C1 segment of cervical spinal cord (tissue), 14 donors: ENCODE results near the gene CAMSAP3.
"Not testable (repeated sequence)": the region's sequence is repeated elsewhere in the genome, so short reads cannot be mapped to it uniquely, and the experiment has no call there.

Experiments
- DNase-seq, 14 donors: peaks; one replicate each; lab custom pipeline; 2025; lab: John Stamatoyannopoulos, UW

Gene CAMSAP3

DNA sequence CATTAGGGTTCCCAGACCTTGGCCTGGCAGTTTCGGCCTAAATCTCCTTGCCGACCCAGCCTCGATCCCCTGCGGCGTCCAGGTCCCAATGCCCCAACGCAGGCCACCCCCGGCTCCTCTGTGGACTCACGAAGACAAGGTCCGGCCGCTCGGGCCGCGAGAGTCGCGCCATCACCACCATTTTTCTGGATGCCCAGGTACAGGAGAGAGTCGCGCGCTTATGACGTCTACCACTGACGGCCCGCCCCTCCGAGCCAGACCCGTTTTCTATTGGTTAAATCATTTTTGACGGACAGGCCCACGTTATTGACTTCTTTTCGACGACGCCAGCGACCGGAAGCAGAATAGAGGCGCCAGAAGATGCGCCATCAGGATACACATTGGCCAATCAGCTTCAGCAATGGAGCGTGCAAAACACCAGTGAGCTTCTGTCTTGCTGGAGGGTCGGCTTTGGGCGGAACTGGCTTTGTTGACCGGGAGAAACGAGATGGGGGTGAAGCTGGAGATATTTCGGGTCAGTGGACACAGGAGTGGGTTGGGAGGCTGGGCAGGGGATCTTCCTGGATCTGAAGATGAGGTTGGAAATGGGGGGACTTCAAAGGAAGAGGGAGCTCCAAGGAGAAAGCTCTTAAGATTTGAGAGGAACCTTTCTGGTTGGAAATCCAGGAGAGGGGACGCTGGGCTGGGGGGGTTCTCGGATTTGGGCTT is 33.8 kb downstream of the CAMSAP3 start, which contains the start of the genes PET100 and XAB2:
Gene PET100 (plus strand): TSS at position 447 of the 708 bp plus-strand sequence. CDS start 41 bp downstream, at position 488.
Gene XAB2 (minus strand): TSS at position 199 of the 708 bp plus-strand sequence. CDS start 18 bp downstream, at position 181.
- peak; percentile 72 to 98 (median 95) for DNase-seq

DNA sequence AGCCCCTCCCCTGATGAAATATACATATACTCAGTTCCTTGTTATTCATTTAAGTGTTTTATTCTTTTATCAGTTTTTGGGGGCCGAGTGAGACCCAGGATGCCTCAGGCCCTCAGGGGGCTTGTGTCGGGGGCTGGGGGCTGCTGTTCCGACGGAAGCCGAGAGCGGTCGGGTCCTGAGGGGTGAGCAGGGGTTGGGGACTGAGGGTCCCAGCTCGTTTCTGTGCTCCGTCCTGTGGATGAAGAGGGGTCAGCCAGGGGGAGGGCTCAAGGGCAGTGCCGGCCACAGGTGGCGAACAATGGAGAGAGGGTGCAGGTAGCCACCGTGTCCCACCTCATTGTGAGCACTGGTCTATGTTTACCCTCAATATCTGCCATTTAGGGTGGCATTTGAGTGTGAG is 35.9 kb downstream of the CAMSAP3 start:
- DNase-seq = no peak

DNA sequence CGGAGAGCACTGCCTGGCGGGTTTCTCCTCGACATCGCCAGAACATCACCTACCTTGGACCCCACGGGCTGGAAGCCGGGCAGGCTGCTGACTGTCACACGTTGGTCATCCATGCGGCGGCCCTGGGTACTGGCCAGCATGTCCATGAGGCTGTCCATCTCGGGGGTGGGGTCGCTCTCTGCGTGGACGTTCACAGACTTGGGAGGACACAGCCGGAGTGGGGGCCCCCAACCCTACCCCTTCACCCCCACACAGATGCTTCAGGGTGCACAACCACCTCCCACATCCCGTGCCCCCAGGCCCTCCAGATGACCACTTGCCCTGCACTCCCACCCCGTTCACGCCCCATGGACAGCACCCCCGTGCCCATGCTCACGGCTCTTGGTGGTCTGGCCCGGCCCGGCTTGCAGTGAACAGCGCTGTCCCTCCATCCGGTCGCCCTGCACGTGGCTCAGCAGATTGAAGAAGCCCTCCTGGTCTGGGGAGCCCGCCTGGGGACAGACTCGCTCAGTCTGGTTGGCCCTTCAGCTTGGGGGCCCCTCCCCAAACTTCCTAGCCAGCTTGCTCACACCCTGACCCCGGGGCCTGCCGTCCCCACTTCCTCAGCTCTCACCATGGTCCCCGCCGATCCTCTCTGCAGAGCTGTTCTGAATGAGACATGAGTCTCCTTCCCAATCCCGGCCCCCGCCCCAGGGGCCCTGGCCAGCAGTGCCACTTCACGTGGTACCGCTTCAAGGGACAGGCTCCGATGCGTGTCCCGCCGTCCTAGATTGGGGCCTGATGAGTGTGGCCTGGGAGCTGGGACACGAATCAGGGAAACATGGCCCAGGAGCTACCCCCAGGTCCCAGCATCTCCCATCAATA is 36.9 kb downstream of the CAMSAP3 start:
- no peak for DNase-seq

DNA sequence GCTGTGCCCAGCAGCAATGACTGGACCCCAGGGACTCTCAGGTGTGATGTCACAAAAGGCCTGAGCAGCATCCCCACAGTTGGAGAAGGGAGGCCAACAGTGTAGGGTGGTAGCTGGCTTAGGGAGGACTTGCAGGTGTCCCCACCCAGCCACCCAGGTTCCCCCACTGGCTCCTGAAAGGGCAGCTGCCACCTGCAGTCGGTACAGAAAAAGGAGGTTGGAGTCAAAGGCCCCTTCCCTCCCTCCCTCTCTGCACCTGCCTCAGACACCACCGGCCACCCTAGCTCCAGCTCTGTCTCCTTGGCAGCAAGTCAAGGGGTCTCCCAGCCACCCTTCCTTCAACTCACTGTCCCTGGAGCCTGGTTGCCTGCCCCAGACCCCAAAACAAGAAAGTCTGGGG is 38.0 kb downstream of the CAMSAP3 start, which contains the start of gene PCP2:
Gene PCP2 (minus strand): TSS at position 22 of the 400 bp plus-strand sequence. CDS start 262 bp downstream, outside the sequence.
- no peak for DNase-seq

DNA sequence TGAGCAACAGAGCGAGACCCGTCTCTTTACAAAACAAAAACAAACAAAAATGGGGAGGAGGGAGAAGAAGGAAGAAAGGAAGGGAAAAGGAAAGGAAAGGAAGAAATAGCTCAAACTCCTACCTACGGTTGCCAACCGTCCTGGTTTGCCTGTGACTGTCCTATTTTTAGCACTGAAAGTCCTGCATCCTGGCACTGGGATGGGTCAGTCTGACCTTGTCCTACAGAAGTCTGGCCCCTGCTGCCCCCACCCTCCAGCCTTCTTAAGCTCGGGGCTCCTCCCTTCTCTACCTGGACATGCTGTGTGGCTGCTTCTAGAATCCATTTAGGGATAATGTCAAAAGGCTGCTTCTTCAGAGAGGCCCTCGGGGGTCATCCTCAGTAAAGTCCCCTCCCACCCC is 40.0 kb downstream of the CAMSAP3 start:
- no peak for DNase-seq

DNA sequence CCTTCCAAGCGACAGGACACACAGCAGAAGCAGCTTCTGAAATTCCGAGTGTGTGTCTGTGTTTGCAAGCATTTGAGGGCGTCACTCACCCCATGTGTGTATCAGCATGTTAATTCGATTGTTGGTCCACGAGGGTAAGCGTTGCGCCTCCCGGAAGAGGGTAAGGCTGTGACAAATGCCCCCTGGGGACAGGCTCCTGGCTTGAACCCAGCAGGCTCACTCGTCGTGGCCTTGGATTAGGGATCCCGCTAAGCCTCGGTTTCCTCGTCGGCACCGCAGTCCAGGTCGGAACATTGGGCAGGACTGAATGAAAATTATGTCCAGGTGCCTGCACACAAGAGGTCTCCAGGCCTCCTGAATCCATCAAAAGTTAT is 40.6 kb downstream of the CAMSAP3 start:
- no peak for DNase-seq

DNA sequence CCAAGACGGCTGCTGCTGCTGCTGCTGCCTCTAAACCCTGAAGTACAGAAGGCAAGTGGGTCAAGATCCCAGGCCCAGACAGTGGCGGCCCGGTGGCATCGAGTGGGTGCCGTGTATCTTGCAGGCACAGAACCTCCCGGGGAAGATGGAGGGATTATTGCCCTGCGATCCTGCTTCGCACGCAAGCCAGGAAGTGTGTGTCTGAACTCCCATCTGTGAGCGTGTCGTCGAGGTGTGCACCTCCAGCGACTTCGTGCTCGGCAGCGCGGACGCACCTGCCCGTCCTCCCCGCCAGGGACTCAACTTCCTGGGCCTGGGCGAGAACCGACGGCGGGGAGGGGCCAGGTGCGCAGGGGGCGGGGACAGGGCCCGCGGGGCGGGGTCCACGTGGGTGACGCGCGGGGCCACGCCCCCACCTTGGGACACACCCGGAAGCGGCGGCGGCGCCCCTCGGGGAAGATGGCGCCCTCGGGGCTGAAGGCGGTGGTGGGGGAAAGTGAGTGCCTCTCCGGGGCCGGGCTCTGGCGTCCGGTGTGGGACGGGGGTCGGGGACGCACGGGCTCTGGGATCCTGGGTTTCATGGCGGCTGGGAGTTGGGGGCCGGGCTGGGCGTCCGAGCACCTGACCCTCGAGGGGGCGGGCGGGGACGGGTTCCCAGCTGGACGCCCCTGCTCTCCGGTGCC is 41.2 kb downstream of the CAMSAP3 start, which contains the start of gene STXBP2:
Gene STXBP2 (plus strand): TSS at position 420 of the 683 bp plus-strand sequence. CDS start 40 bp downstream, at position 460.
- peak in 5 of 14 donors; percentile 9 to 22 (median 13) for DNase-seq

DNA sequence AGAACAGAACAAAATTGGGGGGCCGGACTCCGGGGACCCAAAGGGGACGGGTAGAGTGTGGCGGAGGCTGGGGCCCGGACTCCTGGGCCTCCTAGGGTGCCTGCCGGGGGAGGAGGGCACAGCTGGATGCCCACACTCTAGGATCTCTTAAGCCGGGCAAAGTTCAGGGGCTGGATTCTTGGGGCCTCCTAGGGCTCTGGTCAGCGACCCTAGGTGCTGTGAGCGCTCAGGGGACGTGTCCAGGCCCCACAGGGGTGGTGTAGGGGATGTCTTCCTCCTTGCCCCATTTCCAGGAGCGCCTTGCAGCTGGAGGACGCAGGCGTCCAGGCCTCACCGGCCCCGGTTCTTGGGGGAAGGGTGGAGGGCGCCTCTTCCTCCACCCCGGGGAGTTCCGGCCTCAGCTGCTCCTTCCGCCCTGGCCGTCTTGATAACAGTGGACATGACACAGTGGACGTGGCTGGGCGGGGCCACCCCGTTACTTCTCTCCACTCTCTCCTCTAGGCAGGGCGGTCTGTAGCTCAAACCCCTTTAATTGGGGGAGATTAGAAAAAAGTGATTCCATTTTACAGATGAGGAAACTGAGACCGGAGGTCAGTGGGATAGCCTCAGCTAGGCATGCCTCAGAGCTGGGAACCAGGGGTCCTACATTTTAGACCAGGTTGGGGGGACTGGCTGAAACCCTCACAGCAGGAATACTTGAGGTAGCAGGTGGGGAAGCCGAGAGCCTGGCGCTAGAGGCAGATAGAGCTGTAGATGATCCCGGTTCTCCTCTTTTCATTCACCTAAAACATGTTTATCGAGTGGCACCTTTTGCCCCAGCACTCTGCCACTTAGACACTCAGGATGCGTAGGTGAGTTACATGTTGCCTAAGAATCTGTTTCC is 42.0 kb downstream of the CAMSAP3 start:
- DNase-seq = peak in 1 of 14 donors; percentile 13

DNA sequence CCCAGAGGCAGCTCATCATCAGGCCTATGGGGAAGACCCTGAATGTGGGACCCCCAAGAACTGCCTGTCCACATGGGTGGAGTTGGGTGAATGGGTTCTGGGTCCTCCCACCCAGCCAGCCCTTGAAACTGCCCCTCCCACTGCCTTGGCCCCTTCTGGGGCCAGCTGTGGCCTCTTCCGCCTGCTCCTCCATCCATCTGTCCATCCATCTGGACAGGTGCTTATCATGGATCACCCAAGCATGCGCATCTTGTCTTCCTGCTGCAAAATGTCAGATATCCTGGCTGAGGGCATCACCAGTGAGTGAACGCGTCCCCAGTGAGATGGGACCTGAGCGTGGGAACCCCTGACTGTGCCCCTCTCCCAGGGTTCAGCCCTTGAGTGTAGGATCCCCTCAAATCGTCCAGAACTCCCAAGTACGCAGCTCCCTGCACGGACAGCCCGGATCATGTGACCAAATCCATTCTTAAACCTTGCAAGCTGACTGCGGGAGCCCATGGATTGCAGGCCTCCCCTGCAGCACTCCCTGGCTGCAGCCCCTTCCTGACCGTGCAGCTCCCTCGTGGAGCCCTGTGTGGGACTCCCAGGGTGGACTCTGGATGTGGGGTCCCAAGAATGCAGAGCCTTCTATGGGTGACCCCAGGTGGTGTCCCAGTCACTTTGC is 43.3 kb downstream of the CAMSAP3 start:
- DNase-seq = no peak

DNA sequence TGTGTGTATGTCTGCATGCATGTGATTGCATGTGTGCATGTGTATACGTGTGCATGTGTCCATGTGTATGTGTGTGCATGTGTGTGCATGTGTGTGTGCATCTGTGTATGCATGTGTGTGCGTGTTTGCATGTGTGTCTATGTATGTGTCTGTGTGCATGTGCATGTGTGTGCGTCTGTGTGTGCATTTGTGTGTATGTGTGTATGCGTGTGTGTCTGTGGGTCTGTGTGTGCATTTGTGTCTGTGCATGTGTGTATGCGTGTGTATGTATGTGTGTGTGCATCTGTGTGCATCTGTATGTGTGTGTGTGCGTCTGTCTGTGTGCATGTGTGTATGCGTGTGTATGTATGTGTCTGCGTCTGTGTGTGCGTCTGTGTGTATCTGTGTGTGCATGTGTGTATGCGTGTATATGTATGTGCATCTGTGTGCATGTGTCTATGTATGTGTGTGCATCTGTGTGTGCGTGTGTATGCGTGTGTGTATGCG is 44.2 kb downstream of the CAMSAP3 start:
- no peak for DNase-seq

DNA sequence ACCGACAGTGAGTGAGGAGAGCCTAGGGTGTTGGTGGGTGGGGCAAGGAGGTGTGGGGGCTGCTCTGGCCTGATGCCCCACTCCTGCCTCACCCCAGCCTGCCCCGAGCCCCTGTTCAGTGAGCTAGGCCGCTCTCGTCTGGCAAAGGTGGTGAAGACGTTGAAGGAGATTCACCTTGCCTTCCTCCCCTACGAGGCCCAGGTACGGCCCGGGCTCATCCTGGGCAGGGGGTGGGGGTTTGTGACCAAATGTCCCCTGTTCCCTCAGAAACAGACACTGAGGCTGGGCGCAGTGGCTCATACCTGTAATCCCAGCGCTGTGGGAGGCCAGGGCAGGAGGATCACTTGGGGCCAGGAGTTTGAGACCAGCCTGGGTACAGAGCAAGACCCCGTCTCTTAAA is 45.1 kb downstream of the CAMSAP3 start:
- no peak for DNase-seq

DNA sequence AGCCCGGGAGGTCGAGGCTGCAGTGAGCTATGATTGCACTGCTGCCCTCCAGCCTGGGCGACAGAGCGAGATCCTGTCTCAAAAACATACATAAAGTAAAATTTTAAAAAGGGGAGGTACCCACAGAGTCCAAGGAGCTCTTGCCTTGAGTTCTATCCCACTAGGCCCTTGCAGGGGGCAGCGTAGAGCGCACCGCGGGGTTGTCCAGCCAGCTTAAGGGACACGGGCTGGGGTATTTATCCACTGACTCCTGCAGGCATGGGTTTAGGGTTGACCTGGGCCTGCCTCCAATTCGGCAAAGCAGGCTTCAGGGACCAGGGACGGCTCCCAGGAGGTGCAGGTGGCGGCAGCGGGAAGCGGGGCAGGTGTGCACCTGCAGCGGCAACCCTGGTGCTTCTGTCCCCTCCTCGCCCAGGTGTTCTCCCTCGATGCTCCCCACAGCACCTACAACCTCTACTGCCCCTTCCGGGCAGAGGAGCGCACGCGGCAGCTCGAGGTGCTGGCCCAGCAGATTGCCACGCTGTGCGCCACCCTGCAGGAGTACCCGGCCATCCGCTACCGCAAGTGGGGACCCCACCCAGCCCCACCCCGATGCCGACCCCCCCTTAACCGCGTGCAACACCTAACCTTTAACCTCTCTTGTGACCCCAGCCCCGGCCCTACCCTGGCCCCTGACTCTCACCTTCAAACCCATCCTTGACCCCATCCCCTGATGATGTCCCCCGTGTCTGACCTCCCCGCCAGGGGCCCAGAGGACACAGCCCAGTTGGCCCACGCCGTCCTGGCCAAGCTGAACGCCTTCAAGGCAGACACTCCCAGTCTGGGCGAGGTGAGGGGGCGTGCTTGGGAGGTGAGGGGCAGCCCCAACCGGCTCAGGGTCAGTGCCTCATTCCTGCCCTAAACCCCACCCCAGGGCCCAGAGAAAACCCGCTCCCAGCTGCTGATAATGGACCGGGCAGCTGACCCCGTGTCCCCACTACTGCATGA is 45.9 kb downstream of the CAMSAP3 start:
- no peak for DNase-seq

DNA sequence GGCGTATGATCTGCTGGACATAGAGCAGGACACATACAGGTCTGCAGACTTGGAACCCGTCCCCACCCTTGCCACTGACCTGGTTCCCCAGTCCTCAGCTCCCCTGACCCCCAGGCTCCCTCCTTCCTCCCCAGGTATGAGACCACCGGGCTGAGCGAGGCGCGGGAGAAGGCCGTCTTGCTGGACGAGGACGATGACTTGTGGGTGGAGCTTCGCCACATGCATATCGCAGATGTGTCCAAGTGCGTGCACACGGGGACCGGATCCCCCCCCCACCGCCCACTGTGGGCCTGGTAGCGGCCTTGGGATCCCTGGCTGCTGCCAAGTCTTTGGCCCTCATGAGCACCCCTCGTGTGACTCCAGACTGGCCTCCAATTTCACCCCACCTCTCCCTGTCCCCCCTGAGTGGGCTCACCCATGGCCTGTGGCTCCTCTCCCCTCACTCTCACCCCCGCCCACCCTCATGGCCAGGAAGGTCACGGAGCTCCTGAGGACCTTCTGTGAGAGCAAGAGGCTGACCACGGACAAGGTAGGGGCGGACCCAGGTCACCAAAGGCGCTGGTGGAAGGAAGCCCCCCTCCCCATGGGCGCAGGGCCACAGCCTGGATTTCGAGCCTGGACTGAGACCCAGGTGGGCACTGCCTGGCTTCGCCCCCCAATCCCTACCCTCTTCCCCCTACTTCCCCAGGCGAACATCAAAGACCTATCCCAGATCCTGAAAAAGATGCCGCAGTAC is 46.8 kb downstream of the CAMSAP3 start:
- no peak for DNase-seq

DNA sequence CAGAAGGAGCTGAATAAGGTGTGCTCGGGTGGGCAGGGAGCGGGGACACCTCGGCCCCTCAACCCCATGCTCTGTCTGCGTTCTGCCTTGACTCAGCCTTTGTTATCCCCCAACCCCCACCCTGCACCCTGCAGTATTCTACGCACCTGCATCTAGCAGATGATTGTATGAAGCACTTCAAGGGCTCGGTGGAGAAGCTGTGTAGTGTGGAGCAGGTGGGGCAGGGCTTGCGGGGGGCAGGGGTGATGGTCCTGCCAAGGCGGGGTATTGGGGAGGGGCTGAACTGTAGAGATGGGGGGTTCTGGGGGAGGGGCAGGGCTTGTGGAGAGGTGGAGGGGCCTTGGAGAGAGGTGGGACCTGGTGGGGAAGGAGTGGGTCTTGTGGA is 47.4 kb downstream of the CAMSAP3 start:
- no peak for DNase-seq

DNA sequence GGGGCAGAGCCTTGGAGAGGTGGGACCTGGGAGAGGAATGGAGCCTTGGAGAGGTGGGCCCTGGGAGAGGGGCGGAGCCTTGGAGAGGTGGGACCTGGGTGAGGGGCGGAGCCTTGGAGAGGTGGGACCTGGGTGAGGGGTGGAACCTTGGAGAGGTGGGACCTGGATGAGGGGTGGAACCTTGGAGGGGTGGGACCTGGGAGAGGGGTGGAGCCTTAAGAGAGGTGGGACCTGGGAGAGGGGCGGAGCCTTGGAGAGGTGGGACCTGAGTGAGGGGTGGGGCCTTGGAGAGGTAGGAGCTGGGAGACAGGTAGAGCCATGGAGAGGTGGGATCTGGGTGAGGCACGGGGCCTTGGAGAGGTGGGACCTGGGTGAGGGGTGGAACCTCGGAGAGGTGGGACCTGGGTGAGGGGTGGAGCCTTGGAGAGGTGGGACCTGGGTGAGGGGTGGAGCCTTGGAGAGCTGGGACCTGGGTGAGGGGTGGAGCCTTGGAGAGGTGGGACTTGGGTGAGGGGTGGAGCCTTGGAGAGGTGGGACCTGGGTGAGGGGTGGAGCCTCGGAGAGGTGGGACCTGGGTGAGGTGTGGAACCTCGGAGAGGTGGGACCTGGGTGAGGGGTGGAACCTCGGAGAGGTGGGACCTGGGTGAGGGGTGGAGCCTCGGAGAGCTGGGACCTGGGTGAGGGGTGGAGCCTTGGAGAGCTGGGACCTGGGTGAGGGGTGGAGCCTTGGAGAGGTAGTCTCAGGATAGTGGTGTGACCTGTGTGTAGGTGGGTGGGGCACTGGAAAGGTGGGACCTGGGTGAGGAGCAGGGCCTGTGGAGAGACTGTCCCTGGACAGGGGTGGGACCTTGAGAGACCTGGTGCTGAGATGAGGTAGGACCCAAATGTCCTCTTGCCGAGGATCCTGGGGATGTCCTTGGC is 48.2 kb downstream of the CAMSAP3 start:
- DNase-seq = not testable (repeated sequence)

DNA sequence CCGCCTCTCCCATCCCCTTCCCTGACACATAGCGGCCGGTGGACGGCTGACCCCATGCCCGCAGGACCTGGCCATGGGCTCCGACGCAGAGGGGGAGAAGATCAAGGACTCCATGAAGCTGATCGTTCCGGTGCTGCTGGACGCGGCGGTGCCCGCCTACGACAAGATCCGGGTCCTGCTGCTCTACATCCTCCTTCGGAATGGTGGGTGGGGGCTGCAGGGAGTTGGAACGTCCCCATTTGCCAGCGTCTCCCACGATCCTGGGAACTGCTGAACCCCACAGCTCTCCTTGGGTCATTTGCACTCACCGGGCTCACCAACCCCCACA is 48.9 kb downstream of the CAMSAP3 start:
- DNase-seq = no peak

DNA sequence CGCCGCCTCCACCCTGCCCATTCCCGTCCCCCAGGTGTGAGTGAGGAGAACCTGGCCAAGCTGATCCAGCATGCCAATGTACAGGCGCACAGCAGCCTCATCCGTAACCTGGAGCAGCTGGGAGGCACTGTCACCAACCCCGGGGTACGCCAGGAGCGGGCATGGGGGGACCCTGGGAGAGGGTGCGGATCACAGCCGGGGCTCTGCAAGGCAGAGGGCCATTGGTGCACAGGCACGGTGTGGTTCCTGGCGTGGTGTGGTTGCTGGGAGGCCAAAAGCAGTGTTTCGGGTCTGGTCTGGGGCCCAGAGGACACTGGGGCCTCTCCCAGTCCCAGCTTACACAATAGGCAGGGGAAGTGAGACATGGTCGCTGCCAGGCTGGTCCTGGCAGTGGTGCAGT is 49.5 kb downstream of the CAMSAP3 start:
- DNase-seq = peak in 1 of 14 donors; percentile 14
